Urinary bladder (tissue), 2 donors: ENCODE measurements around the gene FHL5. TPM values are rescaled to one million over a fixed set of nuclear protein-coding genes. Genes with fewer than 3 reads are reported as not detected.

Experiments used
- polyA plus RNA-seq: library from polyadenylated mRNA; stranded (reverse); fragments of 200-250 nt; gene quantifications from one replicate; pipeline ENCODE4 v1.2.3, GENCODE V29; 2013
- small RNA-seq: library from RNA; depleted of rRNA; stranded (forward); fragments of <200 nt; gene quantifications from one replicate; pipeline ENCODE3, GENCODE V24; 2014
- total RNA-seq: library from RNA; depleted of rRNA; stranded (reverse); fragments of >200 nt; gene quantifications from one replicate; pipeline ENCODE4 v1.2.3, GENCODE V29; 2014
- donor health status: healthy.

Gene FHL5
- total and polyA plus RNA-seq, 2 donors, result 3.0 to 12.8 TPM

Small RNA genes within 50 kb of the gene (small RNA-seq; reads per million reads assigned to genes)
- not detected for gene RNU4-70P

Other genes starting within 250 kb of the FHL5 start
- gene UFL1, start 41.3 kb upstream of the FHL5 start, total RNA-seq, result 60.2 TPM
- 20.7 TPM for gene UFL1, start 41.3 kb upstream of the FHL5 start, polyA plus RNA-seq